Measurements from ENCODE around the gene ATP5MC2.
A peak's percentile ranks its signal among the peaks of the same experiment; 100 is the strongest.
"Not testable (repeated sequence)": the region's sequence is repeated elsewhere in the genome, so short reads cannot be mapped to it uniquely, and the experiment has no call there.

The ATP5MC2 gene

GRCh38 chr12:53696285-53696654 is 20.4 kb upstream of the ATP5MC2 start:
- DNase-seq, result peak; percentile 98
- in situ Hi-C loops (cut with HindIII; ENCODE audit: low pct_ligation_motif_present, low pct_unique_long_range_greater_than_20kb, low sequenced_read_pairs), result no loop called here

DNA sequence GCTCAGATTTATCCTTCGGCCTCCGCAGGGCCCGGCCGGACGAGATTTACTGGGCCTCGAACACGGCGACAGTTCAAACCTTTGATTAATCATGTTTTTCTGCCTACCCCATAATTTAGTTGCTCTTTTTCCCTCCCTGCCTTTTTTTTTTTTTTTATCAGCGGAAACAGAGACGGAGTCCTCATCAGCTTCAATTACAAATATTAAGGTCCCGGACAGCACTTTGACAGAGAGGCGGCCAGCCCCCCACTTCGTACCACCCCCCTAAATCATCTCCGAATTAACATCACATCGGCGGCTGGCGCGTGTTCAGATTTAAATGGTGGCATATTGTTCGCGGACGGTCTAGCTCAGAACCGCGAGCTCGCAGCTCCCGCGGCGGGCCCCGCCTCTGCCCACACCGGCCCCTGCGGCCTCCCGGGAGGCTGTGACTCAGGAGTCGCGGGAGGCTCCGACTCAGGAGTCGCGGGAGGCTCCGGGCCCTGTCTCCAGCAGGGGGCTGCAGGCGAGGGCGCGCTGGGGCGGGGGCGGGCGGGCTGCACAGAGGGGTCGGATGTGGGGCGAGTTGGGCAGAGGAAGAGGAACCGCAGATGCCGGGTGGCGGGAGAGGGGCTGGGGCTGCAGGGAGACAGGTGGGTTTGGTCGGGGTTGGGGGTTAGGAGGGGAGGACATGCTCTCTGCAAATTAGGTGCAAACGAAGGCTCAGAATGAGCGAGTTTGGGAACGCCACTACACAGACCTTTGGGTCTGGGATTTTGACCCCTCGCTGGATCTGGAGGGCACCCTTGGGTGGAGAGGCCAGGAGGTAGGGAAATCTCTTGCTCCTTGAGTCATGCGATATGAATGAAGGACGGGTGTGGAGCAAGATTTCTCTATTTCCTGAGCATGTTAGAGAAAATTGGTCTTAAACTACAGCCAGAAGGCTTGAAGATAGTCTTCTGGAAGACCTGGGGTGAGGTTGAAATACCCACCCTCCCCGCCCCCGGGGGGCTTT is 19.6 kb upstream of the ATP5MC2 start:
- in situ Hi-C loops (cut with HindIII; ENCODE audit: low pct_ligation_motif_present, low pct_unique_long_range_greater_than_20kb, low sequenced_read_pairs), result no loop called here
- peak; percentile 93 for DNase-seq

DNA sequence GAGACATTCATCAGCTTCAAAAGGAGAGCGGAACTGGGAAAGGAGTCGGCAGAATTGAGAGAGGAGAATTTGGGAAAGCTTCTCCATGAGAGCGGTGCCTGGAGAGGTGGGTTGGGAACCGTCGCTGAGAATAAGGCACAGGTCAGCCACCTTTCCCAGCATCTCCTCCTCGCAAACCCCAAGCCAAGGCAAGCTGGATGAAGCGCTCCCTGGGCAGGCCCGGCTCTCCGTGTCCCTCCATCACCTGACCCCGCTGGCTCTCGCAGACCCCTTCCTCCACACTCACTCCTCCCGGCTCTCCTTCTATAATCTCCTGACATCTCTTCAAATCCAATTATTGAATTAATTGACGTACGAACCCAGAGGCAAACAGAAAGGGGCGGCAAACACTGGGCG is 18.9 kb upstream of the ATP5MC2 start:
- DNase-seq, result no peak
- in situ Hi-C loops (cut with HindIII; ENCODE audit: low pct_ligation_motif_present, low pct_unique_long_range_greater_than_20kb, low sequenced_read_pairs), result no loop called here

GRCh38 chr12:53688134-53688533 is 12.3 kb upstream of the ATP5MC2 start:
- in situ Hi-C loops (cut with HindIII; ENCODE audit: low pct_ligation_motif_present, low pct_unique_long_range_greater_than_20kb, low sequenced_read_pairs), result no loop called here
- DNase-seq, result no peak

DNA sequence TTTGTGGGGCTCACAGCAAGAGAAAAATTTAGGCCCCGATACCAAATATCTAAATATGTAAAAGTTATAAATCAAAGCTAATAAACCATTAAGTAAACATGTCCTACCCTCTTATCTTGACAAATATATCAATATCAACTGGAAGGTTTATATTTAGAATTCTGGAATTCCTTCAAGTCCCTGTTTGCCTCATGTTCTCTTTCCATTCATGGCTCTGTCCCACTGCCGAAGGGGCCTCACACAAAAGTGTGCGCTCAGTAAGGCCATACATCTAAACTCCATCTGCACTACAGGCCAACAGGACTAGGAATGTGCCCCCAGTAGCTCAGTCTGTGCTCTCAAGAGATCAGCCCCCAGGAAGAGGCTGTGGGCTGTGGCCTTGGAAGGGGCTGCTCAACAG is 10.6 kb upstream of the ATP5MC2 start:
- in situ Hi-C loops (cut with HindIII; ENCODE audit: low pct_ligation_motif_present, low pct_unique_long_range_greater_than_20kb, low sequenced_read_pairs), result no loop called here
- DNase-seq, result no peak

GRCh38 chr12:53684654-53685220 is 8.9 kb upstream of the ATP5MC2 start:
- no peak for DNase-seq

GRCh38 chr12:53683983-53684382 is 8.1 kb upstream of the ATP5MC2 start:
- in situ Hi-C loops (cut with HindIII; ENCODE audit: low pct_ligation_motif_present, low pct_unique_long_range_greater_than_20kb, low sequenced_read_pairs), result no loop called here
- no peak for DNase-seq

More at GRCh38 chr12:53684654-53685220, 8.9 kb upstream of the ATP5MC2 start:
- in situ Hi-C loops (cut with HindIII; ENCODE audit: low pct_ligation_motif_present, low pct_unique_long_range_greater_than_20kb, low sequenced_read_pairs), result no loop called here

- no peak for DNase-seq
- in situ Hi-C loops (cut with HindIII; ENCODE audit: low pct_ligation_motif_present, low pct_unique_long_range_greater_than_20kb, low sequenced_read_pairs), result no loop called here
Observed at GRCh38 chr12:53683494-53683893, 7.6 kb upstream of the ATP5MC2 start.

DNA sequence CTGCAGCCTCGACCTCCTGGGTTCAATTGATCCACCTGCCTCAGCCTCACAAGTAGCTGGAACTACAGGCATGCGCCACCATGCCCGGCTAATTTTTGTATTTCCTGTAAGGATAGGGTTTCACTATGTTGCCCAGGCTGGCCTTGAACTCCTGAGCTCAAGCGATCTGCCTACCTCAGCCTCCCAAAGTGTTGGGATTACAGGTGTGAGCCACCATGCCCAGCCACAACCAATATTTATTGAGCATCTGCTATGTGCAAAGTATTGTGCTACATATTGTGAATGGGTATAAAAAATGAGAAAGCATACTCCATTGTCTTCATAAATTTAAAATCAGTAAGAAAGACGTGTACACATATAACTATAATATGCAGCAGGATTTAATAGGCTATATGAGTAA is 4.2 kb upstream of the ATP5MC2 start:
- DNase-seq; in situ Hi-C loops (cut with HindIII; ENCODE audit: low pct_ligation_motif_present, low pct_unique_long_range_greater_than_20kb, low sequenced_read_pairs): not testable (repeated sequence)

DNA sequence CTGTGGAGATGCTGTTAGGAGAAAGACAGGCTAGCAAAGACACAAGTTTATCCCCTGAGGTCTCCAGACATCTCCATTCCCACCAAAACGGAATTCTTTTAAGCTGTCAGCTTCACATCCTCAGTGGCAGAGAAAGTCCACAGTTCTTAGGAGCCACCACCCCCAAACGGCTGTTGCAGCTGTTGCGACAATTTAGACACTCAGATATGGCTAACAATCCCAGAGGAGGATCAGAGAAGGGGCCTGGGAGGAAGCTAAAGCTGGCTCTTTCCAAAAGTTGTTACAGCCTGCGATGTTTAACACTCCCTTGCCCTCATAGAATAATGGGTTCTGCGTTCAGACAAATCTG is 1.9 kb upstream of the ATP5MC2 start:
- in situ Hi-C loops (cut with HindIII; ENCODE audit: low pct_ligation_motif_present, low pct_unique_long_range_greater_than_20kb, low sequenced_read_pairs), result loop anchor here (10.0 kb wide), 1 partner anchor 143 kb away; no protein-coding TSS in a partner anchor

GRCh38 chr12:53677016-53677799 is 1.3 kb upstream of the ATP5MC2 start:
- in situ Hi-C loops (cut with HindIII; ENCODE audit: low pct_ligation_motif_present, low pct_unique_long_range_greater_than_20kb, low sequenced_read_pairs), result loop anchor here (10.0 kb wide), 1 partner anchor 142 kb away; no protein-coding TSS in a partner anchor
- no peak for DNase-seq

More for the DNA sequence above, 1.9 kb upstream of the ATP5MC2 start:
- DNase-seq, result no peak

GRCh38 chr12:53676656-53677015 is 753 bp upstream of the ATP5MC2 start:
- DNase-seq, result no peak
- in situ Hi-C loops (cut with HindIII; ENCODE audit: low pct_ligation_motif_present, low pct_unique_long_range_greater_than_20kb, low sequenced_read_pairs), result loop anchor here (10.0 kb wide), 1 partner anchor 142 kb away; no protein-coding TSS in a partner anchor

- DNase-seq, result peak; percentile 30
- in situ Hi-C loops (cut with HindIII; ENCODE audit: low pct_ligation_motif_present, low pct_unique_long_range_greater_than_20kb, low sequenced_read_pairs), result loop anchor here (10.0 kb wide), 1 partner anchor 140 kb away; no protein-coding TSS in a partner anchor
Observed at GRCh38 chr12:53674977-53675700, 744 bp downstream of the ATP5MC2 start.

DNA sequence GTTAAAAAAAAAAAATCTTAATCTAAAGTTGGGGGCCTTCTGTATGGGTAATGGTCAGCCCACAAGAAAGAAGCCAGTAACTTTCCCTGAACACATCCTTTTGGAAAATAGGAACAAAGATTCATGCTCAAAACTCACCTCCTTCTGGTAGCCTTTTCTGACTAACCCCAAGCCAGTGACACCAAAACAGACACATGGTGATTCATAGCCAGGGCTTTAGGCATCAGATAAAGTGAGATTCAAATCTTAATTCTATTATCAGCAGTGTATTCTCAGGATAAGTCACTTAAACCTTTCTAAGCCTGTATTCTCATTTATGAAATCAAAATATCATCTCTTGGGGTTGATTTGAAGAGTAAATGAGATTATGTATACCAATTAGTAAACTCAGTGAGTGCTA is 4.9 kb downstream of the ATP5MC2 start:
- in situ Hi-C loops (cut with HindIII; ENCODE audit: low pct_ligation_motif_present, low pct_unique_long_range_greater_than_20kb, low sequenced_read_pairs), result loop anchor here (10.0 kb wide), 1 partner anchor 136 kb away; no protein-coding TSS in a partner anchor
- no peak for DNase-seq

DNA sequence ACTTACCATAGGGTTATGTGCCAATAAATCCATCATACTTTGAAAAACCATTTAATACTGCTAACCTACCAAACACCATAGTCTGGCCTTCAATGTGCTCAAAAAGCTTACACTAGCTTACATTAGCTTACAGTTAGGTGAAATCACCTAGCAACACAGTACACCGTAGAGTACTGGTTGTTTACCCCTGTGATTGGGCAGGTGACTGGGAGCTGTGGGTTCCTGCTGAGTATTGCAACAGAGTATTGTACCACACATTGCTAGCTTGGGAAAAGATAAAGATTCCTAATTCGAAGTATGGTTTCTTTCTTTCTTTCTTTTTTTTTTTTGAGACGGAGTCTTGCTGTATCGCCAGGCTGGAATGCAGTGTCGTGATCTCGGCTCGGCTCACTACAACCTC is 5.6 kb downstream of the ATP5MC2 start:
- in situ Hi-C loops (cut with HindIII; ENCODE audit: low pct_ligation_motif_present, low pct_unique_long_range_greater_than_20kb, low sequenced_read_pairs), result loop anchor here (10.0 kb wide), 1 partner anchor 136 kb away; no protein-coding TSS in a partner anchor
- DNase-seq, result no peak

DNA sequence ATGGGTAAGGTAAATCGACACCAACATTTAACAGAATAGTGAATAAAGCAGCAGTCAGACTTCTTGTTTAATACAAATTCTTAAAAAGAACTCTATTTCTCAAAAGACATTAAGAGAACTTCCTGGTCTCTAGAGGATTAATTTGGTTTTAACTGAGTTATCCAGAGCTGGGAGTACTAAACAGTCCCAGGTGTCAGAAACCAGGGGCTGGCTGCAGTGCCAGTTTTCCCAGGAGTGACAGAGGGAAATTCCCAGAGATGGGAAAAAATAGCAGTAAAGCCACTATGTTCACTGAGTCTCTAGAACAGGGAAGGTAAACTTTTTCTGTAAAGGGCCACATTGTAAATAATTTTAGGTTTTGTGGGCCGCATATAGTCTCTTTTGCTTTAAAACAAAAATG is 8.8 kb downstream of the ATP5MC2 start:
- DNase-seq, result no peak
- in situ Hi-C loops (cut with HindIII; ENCODE audit: low pct_ligation_motif_present, low pct_unique_long_range_greater_than_20kb, low sequenced_read_pairs), result no loop called here

GRCh38 chr12:53664936-53665335 is 10.9 kb downstream of the ATP5MC2 start:
- in situ Hi-C loops (cut with HindIII; ENCODE audit: low pct_ligation_motif_present, low pct_unique_long_range_greater_than_20kb, low sequenced_read_pairs), result no loop called here
- DNase-seq, result no peak

DNA sequence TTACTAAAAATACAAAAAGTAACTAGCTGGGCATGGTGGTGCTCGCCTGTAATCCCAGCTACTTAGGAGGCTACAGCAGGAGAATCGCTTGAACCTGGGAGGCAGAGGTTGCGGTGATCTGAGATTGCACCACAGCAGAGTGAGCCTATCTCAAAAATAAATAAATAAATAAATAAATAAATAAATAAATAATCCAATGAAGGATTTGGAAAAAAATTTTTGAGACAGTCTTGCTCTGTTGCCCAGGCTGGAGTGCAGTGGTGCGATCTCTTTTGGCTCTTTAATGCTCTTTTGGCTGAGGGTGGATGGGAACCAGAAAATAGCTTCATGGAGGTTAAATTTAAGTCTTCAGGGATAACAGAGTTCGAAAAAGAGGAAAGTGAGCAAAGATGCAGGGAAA is 11.7 kb downstream of the ATP5MC2 start:
- in situ Hi-C loops (cut with HindIII; ENCODE audit: low pct_ligation_motif_present, low pct_unique_long_range_greater_than_20kb, low sequenced_read_pairs), result no loop called here
- DNase-seq, result no peak
